Measurements from ENCODE around the gene TNRC18.
A peak's percentile ranks its signal among the peaks of the same experiment; 100 is the strongest.

The TNRC18 gene

GRCh38 chr7:5426226-5426475, 2.5 kb upstream of the TNRC18 start (continued):
- TF ChIP-seq REST (tag by site-specific recombination; IDR thresholded peaks at IDR 0.05) (no peak), KLF10 (tag by site-specific recombination; IDR thresholded peaks at IDR 0.05) (peak; percentile 55), PATZ1 (tag by site-specific recombination; IDR thresholded peaks at IDR 0.05) (no peak), ZSCAN23 (tag by site-specific recombination; IDR thresholded peaks at IDR 0.05) (no peak), ZBTB44 (tag by site-specific recombination; IDR thresholded peaks at IDR 0.05) (peak; percentile 10; the same call in 1 of the 2 replicates), PRDM6 (tag by site-specific recombination; IDR thresholded peaks at IDR 0.05) (peak; percentile 94), ZNF529 (tag by site-specific recombination; IDR thresholded peaks at IDR 0.05; ENCODE audit: insufficient replicate concordance) (no peak), KLF9 (tag by site-specific recombination; IDR thresholded peaks at IDR 0.05; ENCODE audit: low read depth) (no peak)

- peaks cover 12% of the 10 kb centered on the region for H3K4me1 ChIP-seq (ENCODE audit: control insufficient read depth, insufficient read depth, low read length)
- no peaks in the 10 kb centered on the region for H3K36me3 ChIP-seq (ENCODE audit: control insufficient read depth in 2 of 2, insufficient read depth in 1 of 2, low read length in 2 of 2)
- POLR2A ChIA-PET, result interaction anchor here (0.6 to 2.2 kb wide), 9 partner anchors 9 to 249 kb away, joined by 3 to 16 read pairs (median 4); no protein-coding TSS in a partner anchor
- H3K9me3 ChIP-seq (ENCODE audit: control insufficient read depth, insufficient read depth, low read depth, low read length), result no peaks in the 10 kb centered on the region
- H3K4me3 ChIP-seq (ENCODE audit: low read depth, low read length), result peak overlapping the region; percentile 81
- CTCF ChIA-PET, result interaction anchor here (0.5 to 1.4 kb wide), 6 partner anchors 11 to 482 kb away, joined by 3 to 5 read pairs (median 4); no protein-coding TSS in a partner anchor
- H3K27ac ChIP-seq (ENCODE audit: extremely low read depth, low read depth, low read length), result peak overlapping the region; percentile 99
- peak; percentile 47; the same call in 1 of the 2 replicates for TF ChIP-seq ZBTB10 (tag by site-specific recombination; IDR thresholded peaks at IDR 0.05)
- TF ChIP-seq EGR2 (tag by site-specific recombination; IDR thresholded peaks at IDR 0.05; ENCODE audit: low read depth), result peak; percentile 86
- 0 out of 2 replicates have a peak, but pooled peaks have one; percentile 31 for TF ChIP-seq TRIM28 (IDR thresholded peaks at IDR 0.05; ENCODE audit: borderline replicate concordance, low read length)
- peak; percentile 35; the same call in 1 of the 2 replicates for TF ChIP-seq PRDM1 (tag by site-specific recombination; IDR thresholded peaks at IDR 0.05)
- TF ChIP-seq ZNF23 (tag by site-specific recombination; IDR thresholded peaks at IDR 0.05; ENCODE audit: borderline replicate concordance), result no peak
- 0 out of 2 replicates have a peak, but pooled peaks have one; percentile 41 for TF ChIP-seq ZFP69B (tag by site-specific recombination; IDR thresholded peaks at IDR 0.05)
- no peak for TF ChIP-seq GFI1B (tag by site-specific recombination; IDR thresholded peaks at IDR 0.05)
- 0 out of 2 replicates have a peak, but pooled peaks have one; percentile 53 for TF ChIP-seq ZSCAN5A (tag by site-specific recombination; IDR thresholded peaks at IDR 0.05)
- TF ChIP-seq ZNF398 (tag by site-specific recombination; IDR thresholded peaks at IDR 0.05), result peak; percentile 87
Measured at GRCh38 chr7:5425507-5426225, 2.0 kb upstream of the TNRC18 start.

Data from HEK293 (cell line).